Keratinocyte (primary cell): Measurements from ENCODE around the gene ZNF148. TPM values are rescaled to one million over a fixed set of nuclear protein-coding genes. Genes with fewer than 3 reads are reported as not detected.

ENCODE experiments used
- DNase-seq: peaks from one replicate; pipeline ENCODE4 v3.0.0-alpha.2; 2011; ENCODE audit warnings: low read depth, missing footprints, low spot score
- FAIRE-seq: peaks from 2 replicates; lab custom pipeline; 2011; peaks lifted over from hg19 to GRCh38; lab: Jason Lieb, UNC
- H2AFZ ChIP-seq: 2 replicates; pipeline ENCODE4 v1.6.0; 2012; ENCODE audit warnings: low read length, control low read depth, inconsistent platforms; ENCODE audit not compliant: control insufficient read depth
- H3K27ac ChIP-seq: 2 replicates; pipeline ENCODE4 v1.5.1; 2011; ENCODE audit warnings: low read length; ENCODE audit not compliant: control insufficient read depth, insufficient read depth
- H3K27me3 ChIP-seq: 3 replicates; pipeline ENCODE4 v1.6.0; 2011; ENCODE audit warnings: low read length; ENCODE audit not compliant: control insufficient read depth, insufficient read depth; ENCODE audit errors: extremely low read depth
- H3K36me3 ChIP-seq, 2 experiments: 2 replicates in 1 of 2; 3 replicates in 1 of 2; pipeline ENCODE4 v1.5.1; 2011; ENCODE audit warnings: low read length in 2 of 2, mild to moderate bottlenecking in 1 of 2; ENCODE audit not compliant: control insufficient read depth in 2 of 2, insufficient read depth in 2 of 2; ENCODE audit errors: extremely low read depth in 1 of 2
- H3K4me1 ChIP-seq: 3 replicates; pipeline ENCODE4 v1.5.1; 2011; ENCODE audit warnings: low read length; ENCODE audit not compliant: control insufficient read depth, insufficient read depth; ENCODE audit errors: extremely low read depth
- H3K4me2 ChIP-seq: 3 replicates; pipeline ENCODE4 v1.6.0; 2011; ENCODE audit warnings: low read depth, low read length; ENCODE audit not compliant: control insufficient read depth, insufficient read depth; ENCODE audit errors: extremely low read depth
- H3K4me3 ChIP-seq, 3 experiments: fragments of 200-600 bp in 1 of 3; sonication (generic) in 1 of 3; 2 replicates in 2 of 3; 3 replicates in 1 of 3; pipeline ENCODE4 v1.5.1; 2011 to 2016; ENCODE audit warnings: low read length in 3 of 3, mild to moderate bottlenecking in 3 of 3, control low read depth in 2 of 3, inconsistent platforms in 1 of 3, low read depth in 1 of 3, mixed read lengths in 1 of 3, mixed run types in 1 of 3, moderate library complexity in 1 of 3; ENCODE audit not compliant: control insufficient read depth in 2 of 3, insufficient read depth in 2 of 3; ENCODE audit errors: extremely low read depth in 1 of 3
- H3K79me2 ChIP-seq: 2 replicates; pipeline ENCODE4 v1.6.0; 2012; ENCODE audit warnings: low read length; ENCODE audit not compliant: control insufficient read depth, insufficient read depth
- H3K9ac ChIP-seq: 3 replicates; pipeline ENCODE4 v1.6.0; 2011; ENCODE audit warnings: low read length; ENCODE audit not compliant: control insufficient read depth, insufficient read depth; ENCODE audit errors: extremely low read depth
- H3K9me1 ChIP-seq: 3 replicates; pipeline ENCODE4 v1.6.0; 2011; ENCODE audit warnings: low read length; ENCODE audit not compliant: control insufficient read depth, insufficient read depth; ENCODE audit errors: extremely low read depth
- H3K9me3 ChIP-seq: 2 replicates; pipeline ENCODE4 v1.5.1; 2012; ENCODE audit warnings: low read depth, low read length; ENCODE audit not compliant: control insufficient read depth
- H4K20me1 ChIP-seq: 3 replicates; pipeline ENCODE4 v1.6.0; 2011; ENCODE audit warnings: low read length; ENCODE audit not compliant: control insufficient read depth, insufficient read depth; ENCODE audit errors: extremely low read depth
- CTCF ChIP-seq, 3 experiments: IDR thresholded peaks in 1 of 3; conservative IDR thresholded peaks in 1 of 3; optimal IDR thresholded peaks in 1 of 3; 2 replicates in 2 of 3; 3 replicates in 1 of 3; pipeline versions ENCODE3 to v1.5.1; 2011; ENCODE audit warnings: low read length in 3 of 3, mild to moderate bottlenecking in 3 of 3, moderate library complexity in 2 of 3, control low read depth in 1 of 3, inconsistent platforms in 1 of 3; ENCODE audit not compliant: insufficient read depth in 2 of 3; ENCODE audit errors: extremely low read depth in 1 of 3
- EZH2 ChIP-seq: IDR thresholded peaks from one replicate; pipeline ENCODE4 v1.6.1; 2012; ENCODE audit warnings: inconsistent platforms, mild to moderate bottlenecking, low read length, moderate library complexity
- dilution Hi-C: fragments of 300-500 bp; cut with MboI; formaldehyde crosslinking; loops from one replicate; pipeline ENCODE4 v1.7.0; 2020; ENCODE audit warnings: low sequenced_read_pairs; ENCODE audit not compliant: extremely low pct_ligation_motif_present
- polyA plus RNA-seq, 5 experiments: library from polyadenylated mRNA; depleted of rRNA in 3 of 5; stranded (reverse) in 3 of 5; stranded (forward) in 1 of 5; unstranded in 1 of 5; fragments of >200 nt; gene quantifications; 1 replicate in 1 of 5; 2 replicates in 3 of 5; 3 replicates in 1 of 5; pipeline versions ENCODE4 v1.2.1 to v1.2.3, GENCODE V29; 2011 to 2012; ENCODE audit warnings: missing spikeins in 2 of 5, low read depth in 1 of 5, low replicate concordance in 1 of 5

Gene ZNF148
- polyA plus RNA-seq, 1 donor (not counting 4 experiments of a cell fraction or from before 2014, with no cell fraction given) = 21.4 TPM

- Histone ChIP-seq H3K27me3 (no peaks in the 10 kb centered on the region), H3K27ac (no peak overlapping the region), H3K9me1 (no peaks in the 10 kb centered on the region), H4K20me1 (no peaks in the 10 kb centered on the region), H3K36me3 (peaks cover 17 to 22% of the 10 kb centered on the region in 2 experiments), H3K4me3 (no peak overlapping the region), H3K79me2 (no peaks in the 10 kb centered on the region), H3K4me1 (peaks cover 15% of the 10 kb centered on the region), H3K9ac (no peak overlapping the region), H2AFZ (no peak overlapping the region), H3K9me3 (no peaks in the 10 kb centered on the region), H3K4me2 (no peak overlapping the region)
- FAIRE-seq (no peak), DNase-seq (no peak)
- dilution Hi-C loops = no loop called here
- TF ChIP-seq EZH2 = no peak
- no peak for TF ChIP-seq CTCF (optimal IDR thresholded peaks at IDR 0.05 in 1 of 3, IDR thresholded peaks at IDR 0.05 in 1 of 3, conservative IDR thresholded peaks at IDR 0.05 in 1 of 3; ENCODE audit: extremely low read depth in 1 of 3, insufficient read depth in 2 of 3, low read length in 3 of 3)
These were observed 183.9 kb downstream of the ZNF148 start for GRCh38 chr3:125191256-125191655.

DNA sequence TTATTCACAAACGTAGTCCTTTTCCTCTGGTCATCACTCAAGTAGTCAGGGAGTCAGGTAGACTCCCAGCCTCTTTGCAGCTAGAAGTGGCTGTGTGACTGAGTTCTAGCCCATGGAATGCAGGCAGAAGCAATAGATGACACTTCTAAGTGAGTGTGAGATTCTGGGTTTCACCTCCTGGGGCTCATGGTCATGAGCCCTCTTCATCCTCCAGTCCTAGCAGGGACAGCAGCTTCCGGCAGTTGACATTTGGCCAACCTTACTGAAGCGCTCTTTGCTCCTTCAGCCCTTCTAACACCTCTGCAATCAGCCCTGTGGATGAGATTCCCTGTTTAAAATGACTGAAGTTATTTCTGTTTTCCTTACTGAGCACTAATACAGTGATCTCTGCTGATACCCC, 184.3 kb downstream of the ZNF148 start:
- no peak overlapping the region for H3K4me3 ChIP-seq
- H3K4me1 ChIP-seq = peaks cover 15% of the 10 kb centered on the region
- no peaks in the 10 kb centered on the region for H3K79me2 ChIP-seq
- H4K20me1 ChIP-seq = no peaks in the 10 kb centered on the region
- H3K9ac ChIP-seq = no peak overlapping the region
- no peaks in the 10 kb centered on the region for H3K9me3 ChIP-seq
- no peaks in the 10 kb centered on the region for H3K27me3 ChIP-seq
- no peak for TF ChIP-seq CTCF (optimal IDR thresholded peaks at IDR 0.05 in 1 of 3, IDR thresholded peaks at IDR 0.05 in 1 of 3, conservative IDR thresholded peaks at IDR 0.05 in 1 of 3; ENCODE audit: extremely low read depth in 1 of 3, insufficient read depth in 2 of 3, low read length in 3 of 3)
- TF ChIP-seq EZH2 = no peak
- no peak for FAIRE-seq
- H3K27ac ChIP-seq = no peak overlapping the region
- H3K4me2 ChIP-seq = no peak overlapping the region
- no peak overlapping the region for H2AFZ ChIP-seq
- H3K36me3 ChIP-seq = peaks cover 17 to 22% of the 10 kb centered on the region in 2 experiments
- no peaks in the 10 kb centered on the region for H3K9me1 ChIP-seq
- no peak for DNase-seq
- dilution Hi-C loops = no loop called here
